NCI-H1105 (cell line): ENCODE measurements around the gene NEURL1B.

Experiments
- DNase-seq: peaks from one replicate; lab custom pipeline; 2025; lab: John Stamatoyannopoulos, UW

The NEURL1B gene

DNA sequence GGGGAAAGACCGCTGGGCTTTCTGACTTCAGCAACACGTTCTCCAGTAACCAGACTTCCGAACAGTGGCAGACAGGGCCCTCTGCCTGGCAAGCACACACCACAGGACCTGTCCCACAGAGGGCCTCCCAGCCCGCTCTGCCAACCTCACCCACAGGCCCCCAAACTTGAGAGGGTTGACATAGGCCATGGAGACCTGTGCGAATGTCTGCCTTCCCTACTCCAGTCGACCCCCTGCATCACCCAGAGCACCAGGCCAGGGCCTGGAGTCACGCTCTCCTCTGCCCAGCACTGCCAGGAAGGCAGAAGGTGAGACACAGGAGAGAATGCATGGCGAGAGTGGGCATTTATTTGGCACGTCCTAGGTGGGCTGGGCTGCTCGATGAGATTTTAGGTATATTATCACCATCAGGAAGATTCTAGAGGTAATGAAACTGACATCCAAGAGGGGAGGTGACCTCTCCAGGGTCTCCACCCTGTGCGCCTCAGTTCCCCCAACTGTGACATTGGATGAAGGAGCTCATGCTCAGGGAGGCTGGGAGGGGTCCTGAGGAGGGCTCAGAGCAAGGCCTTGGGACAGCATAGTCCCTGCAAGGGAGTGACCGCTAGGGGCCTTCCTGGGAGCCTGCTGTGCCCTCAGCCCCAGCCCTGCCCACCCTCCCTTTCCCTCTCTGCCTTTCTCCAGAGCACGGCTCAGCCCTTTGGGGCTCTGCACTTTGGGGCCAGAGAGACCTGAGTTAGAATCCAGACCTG lies 75.0 kb downstream of the NEURL1B start:
- DNase-seq: no peak

GRCh38 chr5:172716796-172717313 lies 75.8 kb downstream of the NEURL1B start:
- DNase-seq: peak; percentile 44

- no peak for DNase-seq
Measured at GRCh38 chr5:172717481-172718195, 76.6 kb downstream of the NEURL1B start.

- DNase-seq: no peak
Measured at GRCh38 chr5:172718527-172719114, 77.6 kb downstream of the NEURL1B start.

GRCh38 chr5:172719211-172719610 lies 78.1 kb downstream of the NEURL1B start:
- no peak for DNase-seq

- no peak for DNase-seq
Measured at GRCh38 chr5:172720655-172721054, 79.6 kb downstream of the NEURL1B start.

DNA sequence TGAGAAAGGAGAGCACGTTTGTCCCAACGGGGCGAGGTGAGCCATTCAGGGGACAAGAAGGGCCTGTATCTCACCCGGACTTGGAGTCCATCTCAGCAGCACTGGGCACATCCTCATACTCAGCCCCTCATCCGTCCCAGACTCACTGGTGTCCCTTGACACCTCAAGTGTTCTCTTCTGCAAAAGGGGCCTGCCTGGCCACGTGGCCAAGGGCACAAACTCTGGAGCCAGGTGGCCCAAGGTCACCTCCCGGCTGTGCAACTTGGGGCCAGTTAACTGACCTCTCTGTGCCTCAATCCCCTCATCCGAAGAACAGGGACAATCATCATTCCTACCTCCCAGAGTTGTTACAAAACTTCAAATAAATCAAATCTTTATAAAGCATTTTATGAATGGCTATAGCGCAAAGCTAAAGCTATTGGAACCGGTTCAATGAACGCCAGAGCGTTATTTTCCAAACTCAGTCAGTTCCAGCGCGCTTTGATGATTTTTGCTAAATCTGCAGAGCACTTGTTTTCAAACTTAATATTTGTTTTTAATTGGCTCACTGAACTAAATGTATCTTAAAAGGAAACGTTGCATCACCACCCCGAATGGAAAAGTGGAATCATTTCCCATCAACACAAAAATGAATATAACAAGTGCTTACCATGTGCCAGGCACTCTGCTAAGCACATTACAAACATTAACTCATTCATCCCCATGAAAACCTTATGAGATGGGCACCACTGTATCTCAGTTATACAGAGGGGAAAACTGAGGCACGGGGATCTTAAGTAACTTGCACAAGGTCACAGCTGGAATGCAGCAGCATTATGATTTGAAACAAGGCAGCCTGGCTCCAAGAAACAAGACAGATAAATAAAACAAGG lies 80.6 kb downstream of the NEURL1B start:
- no peak for DNase-seq

DNA sequence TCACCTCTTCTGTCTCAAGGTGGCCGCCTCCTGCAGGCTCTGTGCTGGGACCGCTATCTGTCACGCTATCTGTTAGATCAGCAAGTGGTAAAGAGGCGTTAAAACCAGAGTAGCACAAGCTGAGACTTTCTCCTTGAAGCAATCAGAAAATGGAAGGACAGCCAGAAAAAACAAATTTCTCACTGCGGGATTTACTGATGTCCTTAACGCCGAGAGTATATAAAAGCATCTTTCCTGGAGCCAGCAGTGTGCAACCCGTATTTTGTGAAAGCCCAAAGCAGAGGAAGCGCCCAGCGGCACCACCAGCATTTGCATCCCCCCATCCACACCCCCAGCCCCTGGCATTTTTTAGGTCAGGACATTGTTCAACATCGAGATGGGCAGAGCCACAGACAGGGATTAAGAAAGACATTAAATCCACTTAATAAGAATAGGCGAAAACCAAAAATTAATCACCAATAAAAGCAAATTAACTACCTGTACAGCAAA lies 81.3 kb downstream of the NEURL1B start:
- no peak for DNase-seq

DNA sequence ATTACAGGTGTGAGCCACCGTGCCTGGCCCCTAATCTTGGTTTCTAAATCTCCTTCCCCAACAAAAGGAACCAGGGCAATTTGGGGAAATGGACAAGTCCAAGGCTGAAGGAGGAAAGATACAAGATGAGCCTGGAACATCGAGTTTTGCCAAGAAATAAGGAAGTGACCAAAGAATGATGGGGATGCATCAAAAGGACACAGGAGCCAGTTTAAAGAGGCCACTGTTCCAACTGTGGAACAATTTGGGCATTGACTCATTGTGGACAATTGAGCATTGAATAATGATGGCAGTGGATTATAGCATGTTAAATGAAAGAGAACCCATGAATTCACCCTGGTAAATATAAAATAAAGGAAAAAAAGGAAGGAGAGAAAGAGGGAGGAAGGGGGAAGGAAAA lies 82.4 kb downstream of the NEURL1B start:
- DNase-seq: no peak

DNA sequence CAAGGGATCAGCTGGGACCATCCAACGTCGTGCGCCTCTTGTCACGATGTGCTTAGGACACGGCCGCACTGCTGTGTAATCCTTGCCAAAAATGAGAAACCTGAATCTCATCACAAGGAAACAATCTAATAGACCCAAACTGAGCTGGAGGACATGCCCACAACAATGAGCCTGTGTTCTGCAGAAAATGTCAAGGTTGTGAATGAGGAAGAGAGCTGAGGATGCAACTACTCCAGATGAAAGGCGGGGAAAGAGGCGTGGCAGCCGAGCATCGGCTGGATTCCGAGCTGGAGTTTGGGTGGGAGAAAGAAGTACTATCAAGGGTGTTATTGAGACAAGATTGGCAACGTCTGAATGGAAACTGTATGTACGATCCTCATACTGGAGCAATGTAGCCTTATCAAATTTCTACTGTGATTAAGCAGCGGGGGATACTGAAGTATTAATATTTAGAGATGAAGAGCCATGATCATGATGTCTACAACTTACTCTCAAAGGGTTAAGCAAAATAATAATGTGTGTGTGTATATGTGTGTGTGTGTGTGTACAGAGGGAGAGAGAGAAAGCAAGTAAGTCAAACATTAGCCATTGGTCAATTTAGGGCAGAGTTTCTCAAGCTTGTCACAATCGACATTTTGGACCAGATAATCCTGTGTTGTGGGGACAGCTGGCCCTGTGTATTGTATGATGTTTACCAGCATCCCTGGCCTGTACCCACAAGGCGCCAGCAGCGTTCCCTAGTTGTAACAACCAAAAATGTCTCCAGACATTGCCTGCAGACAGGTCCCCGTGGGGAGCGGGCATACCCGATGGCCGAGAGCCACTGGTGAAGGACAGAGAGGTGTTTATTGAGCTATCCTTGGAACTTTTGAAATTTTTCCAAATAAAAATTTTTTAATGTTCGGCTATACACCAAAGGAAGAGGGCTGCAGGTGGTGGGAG lies 83.5 kb downstream of the NEURL1B start:
- DNase-seq: no peak

DNA sequence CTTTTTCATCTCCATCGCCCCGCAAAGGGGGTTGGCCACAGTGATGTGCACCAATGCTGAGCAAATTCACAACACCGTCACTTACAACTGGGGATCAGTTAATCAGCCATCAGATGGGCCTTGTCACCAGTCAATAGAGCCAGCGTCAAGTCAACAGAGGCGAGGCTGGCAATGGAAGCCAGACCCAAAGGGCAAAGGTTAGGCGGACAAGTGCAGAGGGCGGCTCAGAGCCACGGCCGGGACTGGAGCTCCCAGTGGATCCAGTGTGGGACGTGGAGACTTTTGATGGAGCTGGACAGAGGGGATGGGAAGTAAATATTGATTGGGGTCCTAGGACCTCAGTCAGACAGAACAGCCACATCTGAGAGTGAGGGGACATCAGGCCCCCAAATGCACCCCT lies 84.2 kb downstream of the NEURL1B start:
- no peak for DNase-seq

DNA sequence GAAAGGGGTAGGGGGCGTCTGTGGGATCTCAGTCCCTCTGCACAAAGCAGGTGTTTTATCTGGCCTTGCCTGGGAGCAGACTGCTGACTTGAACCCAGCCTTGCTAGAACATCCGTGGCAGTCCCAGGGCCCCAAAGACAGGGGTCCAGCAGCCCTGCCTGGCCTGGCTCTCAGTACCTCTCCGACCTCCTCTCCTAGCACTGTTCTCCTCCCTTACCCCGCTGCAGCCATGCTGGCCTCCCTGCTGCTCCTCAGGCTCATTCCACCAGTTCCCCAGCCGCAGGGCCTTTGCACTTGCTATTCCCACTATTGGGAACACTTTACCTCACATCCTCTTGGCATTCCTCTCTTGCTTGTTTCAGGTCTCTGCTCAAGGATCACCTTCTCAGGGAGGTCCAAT lies 84.7 kb downstream of the NEURL1B start:
- DNase-seq: no peak

DNA sequence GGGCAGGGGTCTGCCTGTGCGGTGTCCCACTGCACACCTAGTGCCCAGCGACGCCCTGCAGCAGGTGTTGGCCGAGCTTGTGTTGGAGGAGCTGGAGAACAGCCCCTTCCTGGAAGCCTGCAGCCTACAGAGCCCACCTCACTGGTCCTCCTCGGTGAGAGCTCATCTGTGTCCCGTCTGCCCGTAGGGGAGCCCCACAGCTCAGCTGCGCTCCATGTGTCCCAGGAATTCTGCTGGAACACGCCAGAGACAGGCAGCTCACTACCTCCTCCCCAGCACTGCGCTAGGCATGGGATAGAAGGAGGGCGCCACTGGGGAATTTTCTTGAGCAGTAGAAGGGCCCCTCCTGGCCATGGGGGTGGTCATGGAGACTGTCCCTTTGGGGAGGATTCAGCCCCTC lies 85.9 kb downstream of the NEURL1B start:
- no peak for DNase-seq

DNA sequence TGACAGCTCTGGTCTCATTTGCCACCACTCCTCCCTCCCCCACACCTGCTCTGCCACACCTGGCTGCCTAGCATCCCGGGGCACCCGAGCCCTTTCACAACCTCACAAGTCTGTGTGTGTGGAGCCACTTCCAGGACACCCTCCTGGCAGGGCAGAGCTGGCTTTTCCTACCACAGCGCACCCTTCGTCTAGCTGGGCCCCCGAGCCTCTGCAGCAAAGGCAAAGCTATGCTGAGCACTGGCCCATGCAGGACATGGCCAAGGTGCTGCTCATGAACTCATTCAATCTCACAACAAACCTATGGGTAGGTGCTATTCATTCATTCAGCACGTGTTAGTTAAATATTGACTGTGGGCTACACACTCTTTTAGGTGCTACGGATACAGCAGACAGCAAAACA lies 86.5 kb downstream of the NEURL1B start:
- DNase-seq: no peak

DNA sequence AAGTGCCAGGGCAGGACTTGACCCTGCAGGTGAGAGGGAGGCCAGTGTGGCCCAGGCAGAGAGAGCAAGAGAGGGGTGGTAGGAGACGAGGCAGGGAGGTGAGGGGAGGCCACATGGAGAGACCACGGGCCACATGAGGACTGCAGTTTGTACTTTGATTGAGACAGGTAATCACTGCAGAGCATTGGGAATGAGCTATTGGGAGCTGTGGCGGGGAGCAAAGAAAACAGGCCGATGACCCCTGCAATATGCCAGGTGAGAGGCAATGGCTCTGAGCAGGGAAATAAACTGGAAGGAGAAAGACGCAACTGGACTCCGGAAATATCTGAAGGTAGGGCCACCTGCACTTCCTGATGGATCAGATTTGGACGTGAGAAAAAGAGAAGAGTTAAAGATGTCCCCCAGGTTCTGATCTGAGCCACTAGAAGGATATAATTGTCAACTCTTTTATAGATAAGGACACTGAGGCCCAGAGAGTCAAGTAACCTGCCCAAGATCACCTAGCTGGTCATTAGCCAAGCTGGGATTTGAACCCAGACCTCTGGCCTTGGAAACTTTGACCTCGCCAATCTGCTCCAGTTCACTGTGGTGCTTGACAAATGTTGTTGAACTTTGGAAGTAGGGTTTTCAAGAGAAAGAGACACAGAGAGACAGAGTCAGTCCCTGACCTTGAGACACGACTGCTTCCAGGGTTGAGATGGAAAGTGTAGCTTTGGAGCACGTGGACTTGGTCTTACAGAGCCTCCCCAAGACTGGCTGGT lies 87.6 kb downstream of the NEURL1B start:
- DNase-seq: no peak

GRCh38 chr5:172729588-172729987 lies 88.5 kb downstream of the NEURL1B start:
- no peak for DNase-seq

DNA sequence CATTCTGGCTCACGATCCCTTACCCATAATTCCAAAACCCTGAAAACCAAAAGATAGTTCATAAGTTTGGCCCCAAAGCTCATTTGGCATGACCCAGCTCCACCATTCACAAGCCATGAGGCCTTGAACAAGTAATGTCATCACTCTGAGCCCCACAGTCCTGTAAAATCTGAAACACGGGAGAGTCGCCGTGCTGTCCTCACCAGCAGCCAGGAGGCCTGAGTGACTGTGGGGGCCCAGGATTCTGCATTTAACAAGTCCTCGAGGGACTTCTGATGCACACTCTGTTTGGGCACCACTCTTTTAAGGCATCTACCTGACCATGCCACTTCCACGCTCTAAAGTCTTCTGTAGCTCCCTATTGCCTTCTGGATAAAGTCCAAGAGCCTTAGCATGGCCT lies 89.2 kb downstream of the NEURL1B start:
- DNase-seq: no peak

GRCh38 chr5:172730981-172731679 lies 90.1 kb downstream of the NEURL1B start:
- no peak for DNase-seq

GRCh38 chr5:172731680-172732074 lies 90.6 kb downstream of the NEURL1B start:
- DNase-seq: no peak
